Liver (tissue), 3 donors: ENCODE measurements around the gene FILIP1L.

ENCODE experiments used
- EGR1 ChIP-seq, 2 donors: IDR thresholded peaks; 2 replicates each; pipeline ENCODE4 v1.6.1; 2016 to 2018; ENCODE audit warnings: antibody characterized with exemption in 2 of 2, low read depth in 2 of 2
- FOXA1 ChIP-seq: IDR thresholded peaks from 2 replicates; pipeline ENCODE4 v1.6.1; 2016; ENCODE audit warnings: antibody characterized with exemption
- GABPA ChIP-seq, 2 donors: IDR thresholded peaks in 1 of 2; conservative IDR thresholded peaks in 1 of 2; 2 replicates each; pipeline ENCODE4 v1.6.1; 2016; ENCODE audit warnings: antibody characterized with exemption in 2 of 2, mild to moderate bottlenecking in 1 of 2, moderate library complexity in 1 of 2
- HNF4G ChIP-seq: IDR thresholded peaks from 2 replicates; pipeline ENCODE4 v1.6.1; 2016; ENCODE audit warnings: antibody characterized with exemption
- JUND ChIP-seq, 2 donors: IDR thresholded peaks; 2 replicates each; pipeline ENCODE4 v1.6.1; 2016; ENCODE audit warnings: antibody characterized with exemption in 2 of 2
- RAD21 ChIP-seq, 2 donors: IDR thresholded peaks; 2 replicates each; pipeline ENCODE4 v1.6.1; 2016; ENCODE audit warnings: antibody characterized with exemption in 2 of 2, mild to moderate bottlenecking in 2 of 2
- SP1 ChIP-seq: IDR thresholded peaks from 2 replicates; pipeline ENCODE4 v1.6.1; 2018; ENCODE audit warnings: antibody characterized with exemption, mild to moderate bottlenecking
- TF ChIP-seq, protein P1 (sequence below): fragments of 150-350 bp; IDR thresholded peaks from 2 replicates; pipeline ENCODE4 v1.5.1; 2017; ENCODE audit warnings: improper control_type of control experiment, low read depth, low read length; ENCODE audit not compliant: missing input control
- TF ChIP-seq, protein P2 (sequence below): IDR thresholded peaks from 2 replicates; pipeline ENCODE4 v1.6.1; 2016; ENCODE audit warnings: antibody characterized with exemption
- TF ChIP-seq, protein P3 (sequence below): IDR thresholded peaks from 2 replicates; pipeline ENCODE4 v1.6.1; 2016; ENCODE audit warnings: antibody characterized with exemption, mild to moderate bottlenecking
- TF ChIP-seq, protein P4 (sequence below): IDR thresholded peaks from 2 replicates; pipeline ENCODE4 v1.6.1; 2016; ENCODE audit warnings: antibody characterized with exemption
- TF ChIP-seq, protein P5 (sequence below): IDR thresholded peaks from 2 replicates; pipeline ENCODE4 v1.6.1; 2016; ENCODE audit warnings: antibody characterized with exemption
- donor health status: healthy.
- donor health status: healthy.

DNA sequence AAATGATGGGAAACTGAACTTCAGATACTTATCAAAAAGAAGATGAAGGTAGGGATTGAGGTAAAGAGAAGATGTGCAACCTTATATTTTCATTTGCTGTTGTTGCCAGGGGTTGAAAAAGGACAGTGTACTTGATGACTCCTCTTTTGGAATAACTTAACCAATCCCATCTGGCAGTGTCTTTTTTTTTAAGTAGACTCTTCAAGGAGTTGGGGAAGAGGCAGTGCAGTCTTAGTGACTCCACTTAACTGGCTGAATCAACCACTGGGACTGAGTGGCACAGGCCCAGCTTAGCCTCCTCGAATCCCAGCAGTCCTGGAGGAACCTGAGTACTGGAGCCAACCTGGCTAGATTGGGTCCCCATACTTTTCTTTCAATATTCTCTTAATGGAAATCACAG is 27.3 kb upstream of the FILIP1L start:
- TF ChIP-seq, protein P1, sequence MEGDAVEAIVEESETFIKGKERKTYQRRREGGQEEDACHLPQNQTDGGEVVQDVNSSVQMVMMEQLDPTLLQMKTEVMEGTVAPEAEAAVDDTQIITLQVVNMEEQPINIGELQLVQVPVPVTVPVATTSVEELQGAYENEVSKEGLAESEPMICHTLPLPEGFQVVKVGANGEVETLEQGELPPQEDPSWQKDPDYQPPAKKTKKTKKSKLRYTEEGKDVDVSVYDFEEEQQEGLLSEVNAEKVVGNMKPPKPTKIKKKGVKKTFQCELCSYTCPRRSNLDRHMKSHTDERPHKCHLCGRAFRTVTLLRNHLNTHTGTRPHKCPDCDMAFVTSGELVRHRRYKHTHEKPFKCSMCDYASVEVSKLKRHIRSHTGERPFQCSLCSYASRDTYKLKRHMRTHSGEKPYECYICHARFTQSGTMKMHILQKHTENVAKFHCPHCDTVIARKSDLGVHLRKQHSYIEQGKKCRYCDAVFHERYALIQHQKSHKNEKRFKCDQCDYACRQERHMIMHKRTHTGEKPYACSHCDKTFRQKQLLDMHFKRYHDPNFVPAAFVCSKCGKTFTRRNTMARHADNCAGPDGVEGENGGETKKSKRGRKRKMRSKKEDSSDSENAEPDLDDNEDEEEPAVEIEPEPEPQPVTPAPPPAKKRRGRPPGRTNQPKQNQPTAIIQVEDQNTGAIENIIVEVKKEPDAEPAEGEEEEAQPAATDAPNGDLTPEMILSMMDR, result no peak
- TF ChIP-seq SP1 (no peak), FOXA1 (no peak), RAD21 (IDR thresholded peaks at IDR 0.05) (no peak), GABPA (IDR thresholded peaks at IDR 0.05 in 1 of 2, conservative IDR thresholded peaks at IDR 0.05 in 1 of 2) (no peak), JUND (IDR thresholded peaks at IDR 0.05) (no peak), EGR1 (IDR thresholded peaks at IDR 0.05; ENCODE audit: low read depth in 2 of 2) (no peak), HNF4G (no peak)
- TF ChIP-seq, protein P2, sequence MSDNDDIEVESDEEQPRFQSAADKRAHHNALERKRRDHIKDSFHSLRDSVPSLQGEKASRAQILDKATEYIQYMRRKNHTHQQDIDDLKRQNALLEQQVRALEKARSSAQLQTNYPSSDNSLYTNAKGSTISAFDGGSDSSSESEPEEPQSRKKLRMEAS, result no peak
- TF ChIP-seq, protein P3, sequence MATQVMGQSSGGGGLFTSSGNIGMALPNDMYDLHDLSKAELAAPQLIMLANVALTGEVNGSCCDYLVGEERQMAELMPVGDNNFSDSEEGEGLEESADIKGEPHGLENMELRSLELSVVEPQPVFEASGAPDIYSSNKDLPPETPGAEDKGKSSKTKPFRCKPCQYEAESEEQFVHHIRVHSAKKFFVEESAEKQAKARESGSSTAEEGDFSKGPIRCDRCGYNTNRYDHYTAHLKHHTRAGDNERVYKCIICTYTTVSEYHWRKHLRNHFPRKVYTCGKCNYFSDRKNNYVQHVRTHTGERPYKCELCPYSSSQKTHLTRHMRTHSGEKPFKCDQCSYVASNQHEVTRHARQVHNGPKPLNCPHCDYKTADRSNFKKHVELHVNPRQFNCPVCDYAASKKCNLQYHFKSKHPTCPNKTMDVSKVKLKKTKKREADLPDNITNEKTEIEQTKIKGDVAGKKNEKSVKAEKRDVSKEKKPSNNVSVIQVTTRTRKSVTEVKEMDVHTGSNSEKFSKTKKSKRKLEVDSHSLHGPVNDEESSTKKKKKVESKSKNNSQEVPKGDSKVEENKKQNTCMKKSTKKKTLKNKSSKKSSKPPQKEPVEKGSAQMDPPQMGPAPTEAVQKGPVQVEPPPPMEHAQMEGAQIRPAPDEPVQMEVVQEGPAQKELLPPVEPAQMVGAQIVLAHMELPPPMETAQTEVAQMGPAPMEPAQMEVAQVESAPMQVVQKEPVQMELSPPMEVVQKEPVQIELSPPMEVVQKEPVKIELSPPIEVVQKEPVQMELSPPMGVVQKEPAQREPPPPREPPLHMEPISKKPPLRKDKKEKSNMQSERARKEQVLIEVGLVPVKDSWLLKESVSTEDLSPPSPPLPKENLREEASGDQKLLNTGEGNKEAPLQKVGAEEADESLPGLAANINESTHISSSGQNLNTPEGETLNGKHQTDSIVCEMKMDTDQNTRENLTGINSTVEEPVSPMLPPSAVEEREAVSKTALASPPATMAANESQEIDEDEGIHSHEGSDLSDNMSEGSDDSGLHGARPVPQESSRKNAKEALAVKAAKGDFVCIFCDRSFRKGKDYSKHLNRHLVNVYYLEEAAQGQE, result no peak
- TF ChIP-seq, protein P4, sequence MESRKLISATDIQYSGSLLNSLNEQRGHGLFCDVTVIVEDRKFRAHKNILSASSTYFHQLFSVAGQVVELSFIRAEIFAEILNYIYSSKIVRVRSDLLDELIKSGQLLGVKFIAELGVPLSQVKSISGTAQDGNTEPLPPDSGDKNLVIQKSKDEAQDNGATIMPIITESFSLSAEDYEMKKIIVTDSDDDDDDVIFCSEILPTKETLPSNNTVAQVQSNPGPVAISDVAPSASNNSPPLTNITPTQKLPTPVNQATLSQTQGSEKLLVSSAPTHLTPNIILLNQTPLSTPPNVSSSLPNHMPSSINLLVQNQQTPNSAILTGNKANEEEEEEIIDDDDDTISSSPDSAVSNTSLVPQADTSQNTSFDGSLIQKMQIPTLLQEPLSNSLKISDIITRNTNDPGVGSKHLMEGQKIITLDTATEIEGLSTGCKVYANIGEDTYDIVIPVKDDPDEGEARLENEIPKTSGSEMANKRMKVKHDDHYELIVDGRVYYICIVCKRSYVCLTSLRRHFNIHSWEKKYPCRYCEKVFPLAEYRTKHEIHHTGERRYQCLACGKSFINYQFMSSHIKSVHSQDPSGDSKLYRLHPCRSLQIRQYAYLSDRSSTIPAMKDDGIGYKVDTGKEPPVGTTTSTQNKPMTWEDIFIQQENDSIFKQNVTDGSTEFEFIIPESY, result no peak
- TF ChIP-seq, protein P5, sequence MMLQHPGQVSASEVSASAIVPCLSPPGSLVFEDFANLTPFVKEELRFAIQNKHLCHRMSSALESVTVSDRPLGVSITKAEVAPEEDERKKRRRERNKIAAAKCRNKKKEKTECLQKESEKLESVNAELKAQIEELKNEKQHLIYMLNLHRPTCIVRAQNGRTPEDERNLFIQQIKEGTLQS, result no peak
